ENCODE data around the gene GLRX2.
"Not testable (repeated sequence)": the region's sequence is repeated elsewhere in the genome, so short reads cannot be mapped to it uniquely, and the experiment has no call there.

The GLRX2 gene

DNA sequence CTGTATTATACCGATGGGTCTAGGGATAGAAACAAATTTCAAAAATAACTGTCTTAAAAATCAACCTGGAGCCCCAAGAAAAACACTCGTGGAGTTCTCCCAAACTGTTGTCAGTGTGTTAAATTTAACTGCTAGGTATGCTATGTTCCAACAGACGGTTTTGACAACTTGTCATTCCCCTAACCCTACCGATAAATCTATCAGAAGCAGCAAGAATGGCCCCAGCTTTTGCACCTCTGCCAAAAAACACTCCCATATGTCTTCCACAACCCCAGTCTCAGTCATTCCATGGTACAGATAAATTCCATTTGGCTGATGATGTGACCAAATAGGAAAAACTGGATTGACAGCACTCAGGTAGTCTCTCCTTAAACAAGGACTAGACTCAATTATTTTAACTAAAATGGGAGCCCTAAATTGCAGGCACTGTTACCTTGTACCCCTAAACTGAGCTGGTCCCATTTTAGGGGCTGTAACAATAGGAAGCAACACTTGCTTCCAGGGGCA is 51.0 kb downstream of the GLRX2 start:
- Histone ChIP-seq H3K9me3 (replicated peaks in 1 of 11) (no peaks in the 10 kb centered on the region), H3K27me3 (no peaks in the 10 kb centered on the region), H3K36me3 (peaks cover 21 to 47% (median 32%) of the 10 kb centered on the region in 11 experiments), H4K20me1 (peaks cover 4 to 40% (median 33%) of the 10 kb centered on the region in 11 experiments; a peak in 18 of 22 replicates), H3K4me3 (no peak overlapping the region), H3K4me2 (no peak overlapping the region), H3K4me1 (peaks cover 12 to 22% (median 17%) of the 10 kb centered on the region in 10 experiments), H3K9ac (no peak overlapping the region), H3K27ac (no peak overlapping the region)
- no peak for TF ChIP-seq Cebpa-rat (IDR thresholded peaks at IDR 0.05)

GRCh38 chr1:193048913-193049312 is 56.3 kb downstream of the GLRX2 start:
- Histone ChIP-seq H4K20me1 (peaks cover under 1 to 30% (median 18%) of the 10 kb centered on the region in 11 experiments; a peak in 14 of 22 replicates), H3K36me3 (peaks cover 56 to 83% (median 73%) of the 10 kb centered on the region in 11 experiments)
- not testable (repeated sequence) for H3K4me1 ChIP-seq; H3K27ac ChIP-seq; H3K9ac ChIP-seq; H3K27me3 ChIP-seq; H3K9me3 ChIP-seq (replicated peaks in 1 of 11); H3K4me2 ChIP-seq; H3K4me3 ChIP-seq

Measured in BLaER1 treated with 17β-estradiol and CSF1 and Interleukin-3, amounts not matched to agents 10 nM and 100 nM (cell line).